IgD-negative memory B cell (primary cell): ENCODE data around the gene SH3RF3. TPM values are rescaled to one million over a fixed set of nuclear protein-coding genes. Genes with fewer than 3 reads are reported as not detected.

Experiments used
- H3K27ac Mint-ChIP-seq, 3 donors: one replicate each; pipeline ENCODE4 v1.8.0; 2020 to 2022; ENCODE audit warnings: mild to moderate bottlenecking in 3 of 3, mixed read lengths in 3 of 3, moderate library complexity in 1 of 3
- H3K27me3 Mint-ChIP-seq: one replicate; pipeline ENCODE4 v1.8.0; 2021; ENCODE audit warnings: mixed read lengths
- H3K36me3 Mint-ChIP-seq: one replicate; pipeline ENCODE4 v1.8.0; 2020; ENCODE audit warnings: mild to moderate bottlenecking, mixed read lengths
- H3K4me1 Mint-ChIP-seq, 3 donors: one replicate each; pipeline ENCODE4 v1.8.0; 2020 to 2022; ENCODE audit warnings: mixed read lengths in 3 of 3, mild to moderate bottlenecking in 1 of 3
- H3K4me3 Mint-ChIP-seq, 4 donors: one replicate each; pipeline ENCODE4 v1.8.0; 2020 to 2022; ENCODE audit warnings: mild to moderate bottlenecking in 4 of 4, mixed read lengths in 4 of 4, moderate library complexity in 3 of 4
- H3K9me3 Mint-ChIP-seq, 3 donors: one replicate each; pipeline ENCODE4 v1.8.0; 2020 to 2021; ENCODE audit warnings: mixed read lengths in 3 of 3, mild to moderate bottlenecking in 1 of 3
- polyA plus RNA-seq: library from polyadenylated mRNA; unstranded; fragments of 300-500 nt; fragmentation: Illumina TruSeq; gene quantifications from one replicate; pipeline ENCODE4 v1.2.3, GENCODE V29; 2021

The SH3RF3 gene
- polyA plus RNA-seq, 1 donor from 2014 or later: not detected

- H3K27me3 Mint-ChIP-seq: peaks cover 14% of the 10 kb centered on the region
- no peaks in the 10 kb centered on the region for H3K4me1 Mint-ChIP-seq
- H3K9me3 Mint-ChIP-seq: peaks cover 0 to 9% (median 7%) of the 10 kb centered on the region in 3 donors
- no peaks in the 10 kb centered on the region for H3K36me3 Mint-ChIP-seq
- no peak overlapping the region for H3K4me3 Mint-ChIP-seq
- no peak overlapping the region for H3K27ac Mint-ChIP-seq
Measured at GRCh38 chr2:109170645-109171044, 41.6 kb downstream of the SH3RF3 start.

- no peaks in the 10 kb centered on the region for H3K36me3 Mint-ChIP-seq
- no peaks in the 10 kb centered on the region for H3K4me1 Mint-ChIP-seq
- no peak overlapping the region for H3K27ac Mint-ChIP-seq
- peaks cover 0 to 9% (median 7%) of the 10 kb centered on the region in 3 donors for H3K9me3 Mint-ChIP-seq
- H3K27me3 Mint-ChIP-seq: peaks cover 14% of the 10 kb centered on the region
- no peak overlapping the region for H3K4me3 Mint-ChIP-seq
Measured at GRCh38 chr2:109171444-109172334, 42.7 kb downstream of the SH3RF3 start.

GRCh38 chr2:109172556-109173105, 43.6 kb downstream of the SH3RF3 start:
- Mint-ChIP-seq H3K36me3 (no peaks in the 10 kb centered on the region), H3K27ac (no peak overlapping the region), H3K4me1 (no peaks in the 10 kb centered on the region), H3K27me3 (peaks cover 14% of the 10 kb centered on the region), H3K4me3 (no peak overlapping the region), H3K9me3 (peaks cover 0 to 9% (median 7%) of the 10 kb centered on the region in 3 donors)

GRCh38 chr2:109173311-109174171, 44.5 kb downstream of the SH3RF3 start:
- Mint-ChIP-seq H3K9me3 (peaks cover 0 to 9% (median 8%) of the 10 kb centered on the region in 3 donors), H3K4me3 (no peak overlapping the region), H3K36me3 (no peaks in the 10 kb centered on the region), H3K27me3 (peaks cover 14% of the 10 kb centered on the region), H3K27ac (no peak overlapping the region), H3K4me1 (no peaks in the 10 kb centered on the region)

- peaks cover 2 to 9% (median 8%) of the 10 kb centered on the region in 3 donors for H3K9me3 Mint-ChIP-seq
- H3K4me1 Mint-ChIP-seq: no peaks in the 10 kb centered on the region
- H3K27ac Mint-ChIP-seq: no peak overlapping the region
- no peaks in the 10 kb centered on the region for H3K36me3 Mint-ChIP-seq
- peaks cover 14% of the 10 kb centered on the region for H3K27me3 Mint-ChIP-seq
- H3K4me3 Mint-ChIP-seq: no peak overlapping the region
Measured at GRCh38 chr2:109174214-109174613, 45.2 kb downstream of the SH3RF3 start.

- Mint-ChIP-seq H3K27ac (no peak overlapping the region), H3K4me3 (no peak overlapping the region)
Measured at GRCh38 chr2:109174626-109175349, 45.8 kb downstream of the SH3RF3 start.

GRCh38 chr2:109175350-109175678, 46.3 kb downstream of the SH3RF3 start:
- peaks cover 19% of the 10 kb centered on the region for H3K27me3 Mint-ChIP-seq
- no peak overlapping the region for H3K4me3 Mint-ChIP-seq
- H3K4me1 Mint-ChIP-seq: no peaks in the 10 kb centered on the region
- peaks cover 2 to 19% (median 13%) of the 10 kb centered on the region in 3 donors for H3K9me3 Mint-ChIP-seq
- no peaks in the 10 kb centered on the region for H3K36me3 Mint-ChIP-seq
- no peak overlapping the region for H3K27ac Mint-ChIP-seq

More at GRCh38 chr2:109174626-109175349, 45.8 kb downstream of the SH3RF3 start:
- Mint-ChIP-seq H3K27me3 (peaks cover 19% of the 10 kb centered on the region), H3K36me3 (no peaks in the 10 kb centered on the region), H3K4me1 (no peaks in the 10 kb centered on the region), H3K9me3 (peaks cover 2 to 14% (median 9%) of the 10 kb centered on the region in 3 donors)

- peaks cover 2 to 23% (median 17%) of the 10 kb centered on the region in 3 donors for H3K9me3 Mint-ChIP-seq
- no peak overlapping the region for H3K4me3 Mint-ChIP-seq
- no peak overlapping the region for H3K27ac Mint-ChIP-seq
- H3K27me3 Mint-ChIP-seq: peaks cover 22% of the 10 kb centered on the region
- H3K36me3 Mint-ChIP-seq: no peaks in the 10 kb centered on the region
- no peaks in the 10 kb centered on the region for H3K4me1 Mint-ChIP-seq
Measured at GRCh38 chr2:109176928-109177327, 47.9 kb downstream of the SH3RF3 start.

- Mint-ChIP-seq H3K4me3 (no peak overlapping the region), H3K27ac (no peak overlapping the region), H3K27me3 (peaks cover 22% of the 10 kb centered on the region), H3K4me1 (no peaks in the 10 kb centered on the region), H3K36me3 (no peaks in the 10 kb centered on the region), H3K9me3 (peaks cover 2 to 29% (median 20%) of the 10 kb centered on the region in 3 donors)
Measured at GRCh38 chr2:109177635-109178034, 48.6 kb downstream of the SH3RF3 start.

- peaks cover 22% of the 10 kb centered on the region for H3K27me3 Mint-ChIP-seq
- no peak overlapping the region for H3K27ac Mint-ChIP-seq
- H3K4me3 Mint-ChIP-seq: no peak overlapping the region
Measured at GRCh38 chr2:109178968-109179367, 50.0 kb downstream of the SH3RF3 start.

GRCh38 chr2:109180786-109181185, 51.8 kb downstream of the SH3RF3 start:
- Mint-ChIP-seq H3K27me3 (peaks cover 11% of the 10 kb centered on the region), H3K4me1 (no peaks in the 10 kb centered on the region), H3K9me3 (peaks cover 2 to 24% (median 13%) of the 10 kb centered on the region in 3 donors), H3K36me3 (no peaks in the 10 kb centered on the region), H3K4me3 (no peak overlapping the region), H3K27ac (peak overlapping the region in 1 of 3 donors; percentile 15)

More at GRCh38 chr2:109178968-109179367, 50.0 kb downstream of the SH3RF3 start:
- H3K36me3 Mint-ChIP-seq: no peaks in the 10 kb centered on the region
- no peaks in the 10 kb centered on the region for H3K4me1 Mint-ChIP-seq
- H3K9me3 Mint-ChIP-seq: peaks cover 2 to 29% (median 20%) of the 10 kb centered on the region in 3 donors

- Mint-ChIP-seq H3K27ac (peak overlapping the region in 1 of 3 donors; percentile 6), H3K27me3 (peaks cover 11% of the 10 kb centered on the region), H3K4me1 (no peaks in the 10 kb centered on the region), H3K4me3 (no peak overlapping the region), H3K36me3 (no peaks in the 10 kb centered on the region), H3K9me3 (peaks cover 2 to 24% (median 13%) of the 10 kb centered on the region in 3 donors)
Measured at GRCh38 chr2:109182426-109182825, 53.4 kb downstream of the SH3RF3 start.

GRCh38 chr2:109183871-109184270, 54.9 kb downstream of the SH3RF3 start:
- H3K4me3 Mint-ChIP-seq: no peak overlapping the region
- H3K27ac Mint-ChIP-seq: no peak overlapping the region
- peaks cover 11% of the 10 kb centered on the region for H3K27me3 Mint-ChIP-seq
- no peaks in the 10 kb centered on the region for H3K36me3 Mint-ChIP-seq
- H3K9me3 Mint-ChIP-seq: peaks cover 2 to 24% (median 11%) of the 10 kb centered on the region in 3 donors
- no peaks in the 10 kb centered on the region for H3K4me1 Mint-ChIP-seq

- Mint-ChIP-seq H3K27me3 (peaks cover 10% of the 10 kb centered on the region), H3K36me3 (no peaks in the 10 kb centered on the region), H3K27ac (no peak overlapping the region), H3K4me1 (no peaks in the 10 kb centered on the region), H3K4me3 (no peak overlapping the region), H3K9me3 (peaks cover 0 to 19% (median 11%) of the 10 kb centered on the region in 3 donors)
Measured at GRCh38 chr2:109184368-109184767, 55.4 kb downstream of the SH3RF3 start.
